ENCODE data around the gene RNF19B. TPM values are rescaled to one million over a fixed set of nuclear protein-coding genes. Genes with fewer than 3 reads are reported as not detected.

RNF19B gene
- total RNA-seq, 2 experiments from 2014 or later, result 12.5 to 13.3 TPM

GRCh38 chr1:32991386-32991785 is 26.8 kb upstream of the RNF19B start:
- no peaks in the 10 kb centered on the region for H3K27me3 Mint-ChIP-seq (ENCODE audit: low read depth)
- H3K27ac Mint-ChIP-seq, result no peak overlapping the region
- H3K9me3 Mint-ChIP-seq, result no peaks in the 10 kb centered on the region
- H3K4me1 Mint-ChIP-seq (ENCODE audit: low read depth), result peaks cover 30% of the 10 kb centered on the region
- intact Hi-C loops (cut with micrococcal nuclease), result loop anchor here (5.0 kb wide), 1 partner anchor 54 kb away; no protein-coding TSS in a partner anchor
- H3K36me3 Mint-ChIP-seq (ENCODE audit: low read depth), result no peaks in the 10 kb centered on the region
- CTCF ChIA-PET, result no interaction called here
- H3K4me3 Mint-ChIP-seq, result no peak overlapping the region
- DNase-seq, result no peak

- Mint-ChIP-seq H3K36me3 (ENCODE audit: low read depth) (no peaks in the 10 kb centered on the region), H3K27ac (no peak overlapping the region), H3K9me3 (no peaks in the 10 kb centered on the region), H3K4me3 (no peak overlapping the region), H3K4me1 (ENCODE audit: low read depth) (peaks cover 30% of the 10 kb centered on the region), H3K27me3 (ENCODE audit: low read depth) (no peaks in the 10 kb centered on the region)
- DNase-seq, result no peak
- intact Hi-C loops (cut with micrococcal nuclease), result loop anchor here (5.0 kb wide), 1 partner anchor 54 kb away; no protein-coding TSS in a partner anchor
- CTCF ChIA-PET, result no interaction called here
Measured at GRCh38 chr1:32990887-32991286, 26.3 kb upstream of the RNF19B start.

- CTCF ChIA-PET, result no interaction called here
- H3K27me3 Mint-ChIP-seq (ENCODE audit: low read depth), result no peaks in the 10 kb centered on the region
- DNase-seq, result peak; percentile 48
- H3K27ac Mint-ChIP-seq, result no peak overlapping the region
- intact Hi-C loops (cut with micrococcal nuclease), result loop anchor here (5.0 to 10.0 kb wide), 2 partner anchors 52 to 735 kb away; partner anchors contain the start of gene LCK
- peaks cover 31% of the 10 kb centered on the region for H3K4me1 Mint-ChIP-seq (ENCODE audit: low read depth)
- no peak overlapping the region for H3K4me3 Mint-ChIP-seq
- H3K36me3 Mint-ChIP-seq (ENCODE audit: low read depth), result no peaks in the 10 kb centered on the region
- H3K9me3 Mint-ChIP-seq, result no peaks in the 10 kb centered on the region
Measured at GRCh38 chr1:32989160-32990050, 24.8 kb upstream of the RNF19B start.

- no peak overlapping the region for H3K4me3 Mint-ChIP-seq
- no peak overlapping the region for H3K27ac Mint-ChIP-seq
- intact Hi-C loops (cut with micrococcal nuclease), result loop anchor here (10.0 kb wide), 1 partner anchor 734 kb away; the partner anchor contains the start of gene LCK
- H3K36me3 Mint-ChIP-seq (ENCODE audit: low read depth), result no peaks in the 10 kb centered on the region
- no peaks in the 10 kb centered on the region for H3K27me3 Mint-ChIP-seq (ENCODE audit: low read depth)
- no peaks in the 10 kb centered on the region for H3K9me3 Mint-ChIP-seq
- DNase-seq, result no peak
- CTCF ChIA-PET, result no interaction called here
- peaks cover 38% of the 10 kb centered on the region for H3K4me1 Mint-ChIP-seq (ENCODE audit: low read depth)
Measured at GRCh38 chr1:32988665-32989064, 24.1 kb upstream of the RNF19B start.

- H3K36me3 Mint-ChIP-seq (ENCODE audit: low read depth), result no peaks in the 10 kb centered on the region
- H3K4me3 Mint-ChIP-seq, result no peak overlapping the region
- no peak for DNase-seq
- intact Hi-C loops (cut with micrococcal nuclease), result loop anchor here (10.0 kb wide), 1 partner anchor 730 kb away; the partner anchor contains the start of gene LCK
- no peaks in the 10 kb centered on the region for H3K27me3 Mint-ChIP-seq (ENCODE audit: low read depth)
- CTCF ChIA-PET, result interaction anchor here (1.2 to 2.3 kb wide), 6 partner anchors 12 to 52 kb away, joined by 3 to 7 read pairs (median 3); no protein-coding TSS in a partner anchor
- peaks cover 48% of the 10 kb centered on the region for H3K4me1 Mint-ChIP-seq (ENCODE audit: low read depth)
- H3K9me3 Mint-ChIP-seq, result no peaks in the 10 kb centered on the region
- H3K27ac Mint-ChIP-seq, result no peak overlapping the region
Measured at GRCh38 chr1:32985226-32985625, 20.6 kb upstream of the RNF19B start.

GRCh38 chr1:32984455-32985171 is 20.0 kb upstream of the RNF19B start:
- CTCF ChIA-PET, result interaction anchor here (0.7 to 2.3 kb wide), 5 partner anchors 13 to 935 kb away, joined by 3 to 5 read pairs (median 3); no protein-coding TSS in a partner anchor
- no peaks in the 10 kb centered on the region for H3K9me3 Mint-ChIP-seq
- peak overlapping the region; percentile 33 for H3K27ac Mint-ChIP-seq
- H3K4me3 Mint-ChIP-seq, result no peak overlapping the region
- intact Hi-C loops (cut with micrococcal nuclease), result loop anchor here (5.0 to 10.0 kb wide), 2 partner anchors 167 to 730 kb away; partner anchors contain the start of genes LCK, S100PBP and YARS1
- peaks cover 50% of the 10 kb centered on the region for H3K4me1 Mint-ChIP-seq (ENCODE audit: low read depth)
- H3K27me3 Mint-ChIP-seq (ENCODE audit: low read depth), result no peaks in the 10 kb centered on the region
- no peaks in the 10 kb centered on the region for H3K36me3 Mint-ChIP-seq (ENCODE audit: low read depth)
- DNase-seq, result peak; percentile 64

GRCh38 chr1:32984090-32984454 is 19.5 kb upstream of the RNF19B start:
- Mint-ChIP-seq H3K4me1 (ENCODE audit: low read depth) (peaks cover 45% of the 10 kb centered on the region), H3K9me3 (no peaks in the 10 kb centered on the region), H3K27ac (peak overlapping the region; percentile 33), H3K27me3 (ENCODE audit: low read depth) (no peaks in the 10 kb centered on the region), H3K36me3 (ENCODE audit: low read depth) (no peaks in the 10 kb centered on the region), H3K4me3 (no peak overlapping the region)
- DNase-seq, result no peak
- intact Hi-C loops (cut with micrococcal nuclease), result loop anchor here (5.0 to 10.0 kb wide), 2 partner anchors 167 to 729 kb away; partner anchors contain the start of genes LCK, S100PBP and YARS1
- CTCF ChIA-PET, result interaction anchor here (0.7 to 2.3 kb wide), 5 partner anchors 13 to 934 kb away, joined by 3 to 5 read pairs (median 3); no protein-coding TSS in a partner anchor

GRCh38 chr1:32983020-32983419 is 18.4 kb upstream of the RNF19B start:
- Mint-ChIP-seq H3K4me1 (ENCODE audit: low read depth) (peaks cover 44% of the 10 kb centered on the region), H3K9me3 (no peaks in the 10 kb centered on the region), H3K27me3 (ENCODE audit: low read depth) (no peaks in the 10 kb centered on the region), H3K27ac (peak overlapping the region; percentile 59), H3K36me3 (ENCODE audit: low read depth) (no peaks in the 10 kb centered on the region), H3K4me3 (no peak overlapping the region)
- no peak for DNase-seq
- intact Hi-C loops (cut with micrococcal nuclease), result loop anchor here (5.0 to 10.0 kb wide), 2 partner anchors 166 to 728 kb away; partner anchors contain the start of genes LCK, S100PBP and YARS1
- CTCF ChIA-PET, result no interaction called here

- CTCF ChIA-PET, result interaction anchor here (0.9 to 2.2 kb wide), 8 partner anchors 9 to 89 kb away, joined by 3 to 7 read pairs (median 4); no protein-coding TSS in a partner anchor
- H3K4me3 Mint-ChIP-seq, result peak overlapping the region; percentile 30
- intact Hi-C loops (cut with micrococcal nuclease), result loop anchor here (1.0 to 10.0 kb wide), 10 partner anchors 11 to 726 kb away; partner anchors contain the start of genes AZIN2, LCK, RNF19B and S100PBP
- H3K27ac Mint-ChIP-seq, result peak overlapping the region; percentile 91
- no peaks in the 10 kb centered on the region for H3K36me3 Mint-ChIP-seq (ENCODE audit: low read depth)
- peak; percentile 85 for DNase-seq
- no peaks in the 10 kb centered on the region for H3K9me3 Mint-ChIP-seq
- H3K4me1 Mint-ChIP-seq (ENCODE audit: low read depth), result peaks cover 44% of the 10 kb centered on the region
- no peaks in the 10 kb centered on the region for H3K27me3 Mint-ChIP-seq (ENCODE audit: low read depth)
Measured at GRCh38 chr1:32981003-32981901, 16.6 kb upstream of the RNF19B start.

- DNase-seq, result no peak
- no peaks in the 10 kb centered on the region for H3K36me3 Mint-ChIP-seq (ENCODE audit: low read depth)
- no peaks in the 10 kb centered on the region for H3K9me3 Mint-ChIP-seq
- H3K27ac Mint-ChIP-seq, result no peak overlapping the region
- peaks cover 44% of the 10 kb centered on the region for H3K4me1 Mint-ChIP-seq (ENCODE audit: low read depth)
- peaks cover 1% of the 10 kb centered on the region for H3K27me3 Mint-ChIP-seq (ENCODE audit: low read depth)
- intact Hi-C loops (cut with micrococcal nuclease), result loop anchor here (2.0 to 10.0 kb wide), 3 partner anchors 147 to 725 kb away; partner anchors contain the start of genes LCK, S100PBP and YARS1
- H3K4me3 Mint-ChIP-seq, result no peak overlapping the region
- CTCF ChIA-PET, result interaction anchor here (1.0 to 2.2 kb wide), 5 partner anchors 13 to 87 kb away, joined by 3 to 7 read pairs (median 5); no protein-coding TSS in a partner anchor
Measured at GRCh38 chr1:32980080-32980479, 15.5 kb upstream of the RNF19B start.

- Mint-ChIP-seq H3K27ac (no peak overlapping the region), H3K4me1 (ENCODE audit: low read depth) (peaks cover 34% of the 10 kb centered on the region), H3K4me3 (no peak overlapping the region), H3K27me3 (ENCODE audit: low read depth) (peaks cover 2% of the 10 kb centered on the region), H3K36me3 (ENCODE audit: low read depth) (no peaks in the 10 kb centered on the region), H3K9me3 (no peaks in the 10 kb centered on the region)
- no peak for DNase-seq
- intact Hi-C loops (cut with micrococcal nuclease), result no loop called here
- CTCF ChIA-PET, result no interaction called here
Measured at GRCh38 chr1:32978854-32979253, 14.2 kb upstream of the RNF19B start.
